SU-DHL-6 (cell line): ENCODE measurements around the gene RABEP2.
A peak's percentile ranks its signal among the peaks of the same experiment; 100 is the strongest.

Experiments
- H2AFZ ChIP-seq: fragments of 200-600 bp; sonication (generic); 2 replicates; pipeline ENCODE4 v1.6.1; 2014; ENCODE audit warnings: low read depth, mild to moderate bottlenecking, moderate library complexity, mixed read lengths, antibody characterized with exemption, low read length; ENCODE audit not compliant: severe bottlenecking
- H3F3A ChIP-seq: fragments of 200-600 bp; shearing (Covaris generic); 2 replicates; pipeline ENCODE4 v1.6.0; 2016; ENCODE audit warnings: antibody characterized with exemption, mild to moderate bottlenecking; ENCODE audit not compliant: insufficient read depth
- H3K27ac ChIP-seq: fragments of 200-600 bp; sonication (generic); 2 replicates; pipeline ENCODE4 v1.5.1; 2016; ENCODE audit warnings: low read depth, mild to moderate bottlenecking, low read length, moderate library complexity, mixed read lengths
- H3K27me3 ChIP-seq: fragments of 200-600 bp; sonication (generic), shearing (Covaris generic); 2 replicates; pipeline ENCODE4 v1.6.0; 2014; ENCODE audit warnings: mild to moderate bottlenecking, low read length
- H3K36me3 ChIP-seq: fragments of 200-600 bp; sonication (generic); 2 replicates; pipeline ENCODE4 v1.6.1; 2014; ENCODE audit warnings: mild to moderate bottlenecking, low read length, mixed read lengths
- H3K4me2 ChIP-seq: fragments of 300-600, 200-600 bp; shearing (Covaris generic), sonication (generic); 2 replicates; pipeline ENCODE4 v1.6.0; 2014; ENCODE audit warnings: low read length, low read depth, mild to moderate bottlenecking; ENCODE audit not compliant: poor library complexity, severe bottlenecking
- H3K4me3 ChIP-seq: fragments of 200-600 bp; sonication (generic); 2 replicates; pipeline ENCODE4 v1.5.1; 2014; ENCODE audit warnings: antibody characterized with exemption, low read length, mild to moderate bottlenecking, mixed read lengths; ENCODE audit not compliant: insufficient read depth, poor library complexity, severe bottlenecking
- H3K79me2 ChIP-seq: fragments of 200-600 bp; sonication (generic); 2 replicates; pipeline ENCODE4 v1.6.1; 2014; ENCODE audit warnings: mild to moderate bottlenecking, low read length, moderate library complexity; ENCODE audit not compliant: insufficient read depth
- H3K9ac ChIP-seq: fragments of 200-600 bp; sonication (generic); 2 replicates; pipeline ENCODE4 v1.7.0; 2014; ENCODE audit warnings: mild to moderate bottlenecking, low read length
- H3K9me2 ChIP-seq: fragments of 200-600 bp; sonication (generic); replicated peaks from 2 replicates; pipeline ENCODE4 v1.6.1; 2014; ENCODE audit warnings: low read length; ENCODE audit not compliant: insufficient read depth
- H3K9me3 ChIP-seq: fragments of 200-600 bp; sonication (generic); 2 replicates; pipeline ENCODE4 v1.6.1; 2014; ENCODE audit warnings: low read length, mixed read lengths; ENCODE audit not compliant: insufficient read depth
- H4K20me1 ChIP-seq: fragments of 200-600 bp; sonication (generic); 2 replicates; pipeline ENCODE4 v1.6.1; 2014; ENCODE audit warnings: low read depth, mild to moderate bottlenecking, antibody characterized with exemption, low read length, moderate library complexity, mixed read lengths
- EZH2phosphoT487 ChIP-seq: fragments of 200-600 bp; sonication (generic), shearing (Covaris generic); conservative IDR thresholded peaks from 2 replicates; pipeline ENCODE4 v1.6.1; 2018; ENCODE audit warnings: mild to moderate bottlenecking, antibody characterized with exemption, low read length, moderate library complexity, mixed read lengths
- TF ChIP-seq, protein P1 (sequence below): fragments of 200-600 bp; sonication (generic); IDR thresholded peaks from one replicate; pipeline ENCODE4 v1.5.1; 2017; ENCODE audit warnings: antibody characterized with exemption, mild to moderate bottlenecking, low read length, moderate library complexity; ENCODE audit not compliant: insufficient read depth, poor library complexity, severe bottlenecking

RABEP2 gene

DNA sequence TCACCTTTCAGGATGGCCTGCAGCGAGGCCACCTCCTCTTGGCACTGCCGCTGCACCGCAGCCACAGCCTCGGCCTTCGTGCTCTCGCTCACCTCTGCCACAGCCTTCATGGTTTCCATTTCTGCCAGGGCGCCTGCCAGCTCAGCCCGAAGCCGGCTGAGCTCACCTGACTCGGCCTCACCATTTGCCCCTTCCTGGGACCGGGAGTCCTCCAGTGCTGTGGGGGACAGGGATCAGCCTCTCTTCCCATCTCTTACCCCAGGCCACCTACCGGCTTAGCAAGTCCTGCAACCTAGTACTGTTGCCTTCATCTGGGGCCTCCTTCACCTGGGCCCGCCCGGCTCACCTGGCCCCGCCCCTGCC is 658 bp downstream of the RABEP2 start:
- TF ChIP-seq, protein P1, sequence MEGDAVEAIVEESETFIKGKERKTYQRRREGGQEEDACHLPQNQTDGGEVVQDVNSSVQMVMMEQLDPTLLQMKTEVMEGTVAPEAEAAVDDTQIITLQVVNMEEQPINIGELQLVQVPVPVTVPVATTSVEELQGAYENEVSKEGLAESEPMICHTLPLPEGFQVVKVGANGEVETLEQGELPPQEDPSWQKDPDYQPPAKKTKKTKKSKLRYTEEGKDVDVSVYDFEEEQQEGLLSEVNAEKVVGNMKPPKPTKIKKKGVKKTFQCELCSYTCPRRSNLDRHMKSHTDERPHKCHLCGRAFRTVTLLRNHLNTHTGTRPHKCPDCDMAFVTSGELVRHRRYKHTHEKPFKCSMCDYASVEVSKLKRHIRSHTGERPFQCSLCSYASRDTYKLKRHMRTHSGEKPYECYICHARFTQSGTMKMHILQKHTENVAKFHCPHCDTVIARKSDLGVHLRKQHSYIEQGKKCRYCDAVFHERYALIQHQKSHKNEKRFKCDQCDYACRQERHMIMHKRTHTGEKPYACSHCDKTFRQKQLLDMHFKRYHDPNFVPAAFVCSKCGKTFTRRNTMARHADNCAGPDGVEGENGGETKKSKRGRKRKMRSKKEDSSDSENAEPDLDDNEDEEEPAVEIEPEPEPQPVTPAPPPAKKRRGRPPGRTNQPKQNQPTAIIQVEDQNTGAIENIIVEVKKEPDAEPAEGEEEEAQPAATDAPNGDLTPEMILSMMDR: no peak
- no peak for TF ChIP-seq EZH2phosphoT487
- peak overlapping the region; percentile 72 for H3K4me3 ChIP-seq
- peak overlapping the region; percentile 3 for H2AFZ ChIP-seq
- no peaks in the 10 kb centered on the region for H3K9me3 ChIP-seq
- H3K27ac ChIP-seq: peak overlapping the region; percentile 90
- H3F3A ChIP-seq: peaks cover 29% of the 10 kb centered on the region
- peak overlapping the region; percentile 97 for H3K9ac ChIP-seq
- no peaks in the 10 kb centered on the region for H3K9me2 ChIP-seq
- H3K4me2 ChIP-seq: peak overlapping the region; percentile 95
- no peaks in the 10 kb centered on the region for H3K36me3 ChIP-seq
- peaks cover 7% of the 10 kb centered on the region; the same call in 1 of the 2 replicates for H3K79me2 ChIP-seq
- no peaks in the 10 kb centered on the region for H4K20me1 ChIP-seq
- H3K27me3 ChIP-seq: no peaks in the 10 kb centered on the region

DNA sequence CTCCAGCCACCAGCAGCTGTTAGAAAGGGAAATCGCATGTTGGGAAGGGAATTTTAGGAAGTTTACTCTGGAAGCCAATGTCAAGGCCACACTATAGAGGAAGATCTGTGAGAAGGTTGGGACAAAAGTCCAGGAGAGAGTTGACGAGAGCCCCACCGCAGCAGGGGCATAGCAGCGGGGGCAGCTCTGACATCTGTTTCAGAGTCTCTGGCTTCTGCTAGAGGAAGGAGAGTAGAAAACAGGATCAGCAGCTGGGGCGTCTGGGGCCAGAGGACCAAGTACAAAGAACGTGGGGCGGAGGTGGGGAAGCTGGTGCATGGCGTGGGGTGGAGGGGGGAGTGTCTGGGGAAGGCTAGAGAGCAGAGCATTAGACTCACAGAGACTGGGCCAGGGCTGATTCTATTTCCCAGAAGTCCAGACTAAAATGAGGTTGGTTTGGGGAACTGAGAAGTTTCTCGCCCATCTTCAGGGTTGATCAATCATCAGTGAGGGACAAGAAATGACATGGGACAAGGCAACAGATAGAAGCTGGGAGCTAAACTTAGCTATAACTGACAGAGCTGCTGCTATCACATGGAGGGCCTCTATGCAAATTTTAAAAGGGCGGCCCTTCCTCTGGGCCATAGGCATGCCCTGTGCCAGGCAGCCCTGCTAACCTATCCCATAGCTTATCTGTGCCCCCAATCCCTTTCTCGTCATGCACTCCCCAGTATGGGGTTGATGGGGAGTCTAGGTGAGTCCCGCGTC is 1.2 kb downstream of the RABEP2 start:
- H2AFZ ChIP-seq: peak overlapping the region; percentile 17
- no peaks in the 10 kb centered on the region for H3K9me3 ChIP-seq
- H3K4me3 ChIP-seq: peak overlapping the region; percentile 72
- H3K27me3 ChIP-seq: no peaks in the 10 kb centered on the region
- H3K36me3 ChIP-seq: no peaks in the 10 kb centered on the region
- H4K20me1 ChIP-seq: no peaks in the 10 kb centered on the region
- peaks cover 7% of the 10 kb centered on the region; the same call in 1 of the 2 replicates for H3K79me2 ChIP-seq
- H3K9me2 ChIP-seq: no peaks in the 10 kb centered on the region
- peak overlapping the region; percentile 90 for H3K27ac ChIP-seq
- no peak for TF ChIP-seq EZH2phosphoT487
- TF ChIP-seq, protein P1: no peak
- peaks cover 26% of the 10 kb centered on the region for H3F3A ChIP-seq
- peak overlapping the region; percentile 97 for H3K9ac ChIP-seq
- peak overlapping the region; percentile 95 for H3K4me2 ChIP-seq

DNA sequence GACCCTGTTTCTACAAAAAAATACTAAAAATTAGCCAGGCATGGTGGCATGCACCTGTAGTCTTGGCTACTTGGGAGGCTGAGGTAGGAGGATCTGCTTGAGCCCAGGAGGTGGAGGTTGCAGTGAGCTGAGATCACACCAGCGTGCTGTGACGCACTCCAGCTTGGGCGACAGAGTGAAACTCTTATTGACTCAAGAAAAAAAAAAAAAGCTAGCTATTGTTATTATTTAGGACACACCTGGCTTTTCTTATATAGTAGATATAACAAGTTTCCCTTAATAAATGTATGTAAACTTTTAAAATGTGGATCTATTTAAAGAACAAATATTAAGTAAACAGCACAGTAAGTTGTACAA is 1.8 kb downstream of the RABEP2 start:
- Histone ChIP-seq H3K79me2 (peaks cover 7% of the 10 kb centered on the region; the same call in 1 of the 2 replicates), H3K27me3 (no peaks in the 10 kb centered on the region), H3K27ac (peak overlapping the region; percentile 90), H3K4me3 (peak overlapping the region; percentile 33), H3F3A (peaks cover 23% of the 10 kb centered on the region), H4K20me1 (no peaks in the 10 kb centered on the region), H3K36me3 (no peaks in the 10 kb centered on the region), H2AFZ (no peak overlapping the region), H3K9ac (peak overlapping the region; percentile 97), H3K4me2 (peak overlapping the region; percentile 95), H3K9me3 (no peaks in the 10 kb centered on the region), H3K9me2 (no peaks in the 10 kb centered on the region)
- TF ChIP-seq EZH2phosphoT487: no peak
- TF ChIP-seq, protein P1: no peak
